HepG2 (cell line): Measurements from ENCODE around the gene NPHS1. TPM values are rescaled to one million over a fixed set of nuclear protein-coding genes. Genes with fewer than 3 reads are reported as not detected.
A peak's percentile ranks its signal among the peaks of the same experiment; 100 is the strongest.

Experiments used
- CEBPG ChIP-seq: IDR thresholded peaks from 2 replicates; pipeline ENCODE4 v1.6.1; 2016
- DMTF1 ChIP-seq: sonication (generic); formaldehyde crosslinking; IDR thresholded peaks from 2 replicates; pipeline ENCODE4 v1.4.0; 2020; ENCODE audit warnings: mild to moderate bottlenecking, missing genetic modification reagents
- DRAP1 ChIP-seq: IDR thresholded peaks from 2 replicates; pipeline ENCODE4 v1.6.1; 2016; ENCODE audit warnings: missing genetic modification reagents, missing compliant biosample characterization
- GRHL1 ChIP-seq: sonication (generic); formaldehyde crosslinking; conservative IDR thresholded peaks from 2 replicates; pipeline ENCODE4 v1.8.0; 2022; ENCODE audit warnings: missing genetic modification reagents
- HNF1B ChIP-seq: sonication (generic); formaldehyde crosslinking; IDR thresholded peaks from 2 replicates; pipeline ENCODE4 v1.5.1; 2020; ENCODE audit warnings: mild to moderate bottlenecking, moderate library complexity, missing genetic modification reagents
- IRF2 ChIP-seq: IDR thresholded peaks from 2 replicates; pipeline ENCODE4 v1.6.1; 2018; ENCODE audit warnings: missing genetic modification reagents, missing compliant biosample characterization
- KDM1A ChIP-seq: IDR thresholded peaks from 2 replicates; pipeline ENCODE4 v1.6.1; 2016; ENCODE audit warnings: missing compliant biosample characterization
- KLF13 ChIP-seq: sonication (generic); formaldehyde crosslinking; IDR thresholded peaks from 2 replicates; pipeline ENCODE4 v1.4.0; 2020; ENCODE audit warnings: mild to moderate bottlenecking, missing genetic modification reagents
- MEIS1 ChIP-seq: sonication (generic); formaldehyde crosslinking; IDR thresholded peaks from 2 replicates; pipeline ENCODE4 v1.9.0; 2021; ENCODE audit warnings: mild to moderate bottlenecking, missing genetic modification reagents, moderate library complexity, borderline replicate concordance
- RAD21 ChIP-seq: fragments of 450-650 bp; formaldehyde crosslinking; IDR thresholded peaks from 2 replicates; pipeline ENCODE4 v1.5.0; 2020; ENCODE audit warnings: mild to moderate bottlenecking
- SKI ChIP-seq: fragments of 450-650 bp; IDR thresholded peaks from one replicate; pipeline ENCODE4 v1.6.1; 2018; ENCODE audit warnings: mild to moderate bottlenecking; ENCODE audit not compliant: partially characterized antibody
- SMC3 ChIP-seq: IDR thresholded peaks from 2 replicates; pipeline ENCODE4 v1.6.1; 2011; ENCODE audit warnings: low read length, improper control_type of control experiment
- TFDP1 ChIP-seq: IDR thresholded peaks from 2 replicates; pipeline ENCODE4 v1.6.1; 2016; ENCODE audit warnings: missing compliant biosample characterization, missing genetic modification reagents, borderline replicate concordance
- ZEB1 ChIP-seq: IDR thresholded peaks from 2 replicates; pipeline ENCODE4 v1.6.1; 2012; ENCODE audit warnings: mild to moderate bottlenecking, low read depth, inconsistent platforms; ENCODE audit not compliant: insufficient replicate concordance
- ZNF121 ChIP-seq: sonication (generic); formaldehyde crosslinking; IDR thresholded peaks from 2 replicates; pipeline ENCODE4 v1.5.0; 2020; ENCODE audit warnings: mild to moderate bottlenecking, missing genetic modification reagents
- ZNF235 ChIP-seq: sonication (generic); formaldehyde crosslinking; IDR thresholded peaks from 2 replicates; pipeline ENCODE4 v1.8.1; 2023; ENCODE audit warnings: mild to moderate bottlenecking, missing genetic modification reagents, borderline replicate concordance
- ZNF280B ChIP-seq: sonication (generic); formaldehyde crosslinking; IDR thresholded peaks from 2 replicates; pipeline ENCODE4 v1.5.0; 2020; ENCODE audit warnings: missing genetic modification reagents, mild to moderate bottlenecking, borderline replicate concordance
- ZNF501 ChIP-seq: sonication (generic); formaldehyde crosslinking; IDR thresholded peaks from 2 replicates; pipeline ENCODE4 v1.5.1; 2020; ENCODE audit warnings: mild to moderate bottlenecking, moderate library complexity, missing genetic modification reagents
- ZNF510 ChIP-seq: sonication (generic); formaldehyde crosslinking; IDR thresholded peaks from 2 replicates; pipeline ENCODE4 v1.4.0; 2020; ENCODE audit warnings: low read depth, mild to moderate bottlenecking, missing genetic modification reagents
- ZNF713 ChIP-seq: sonication (generic); formaldehyde crosslinking; IDR thresholded peaks from 2 replicates; pipeline ENCODE4 v1.4.0; 2020; ENCODE audit warnings: mild to moderate bottlenecking, missing genetic modification reagents
- ZNF737 ChIP-seq: sonication (generic); formaldehyde crosslinking; IDR thresholded peaks from 2 replicates; pipeline ENCODE4 v1.5.0; 2020; ENCODE audit warnings: missing genetic modification reagents, mild to moderate bottlenecking, borderline replicate concordance
- ZNF790 ChIP-seq: sonication (generic); formaldehyde crosslinking; IDR thresholded peaks from 2 replicates; pipeline ENCODE4 v1.8.0; 2022; ENCODE audit warnings: missing genetic modification reagents, mild to moderate bottlenecking, borderline replicate concordance
- polyA plus RNA-seq, 8 experiments: library from polyadenylated mRNA; depleted of rRNA in 3 of 8; stranded (reverse) in 7 of 8; unstranded in 1 of 8; fragments of >200 nt; fragmentation: Illumina TruSeq in 4 of 8; extraction: Trizol in 4 of 8; gene quantifications; 2 replicates each; pipeline versions ENCODE4 v1.2.1 to v1.2.3, GENCODE V29; 2011 to 2016; ENCODE audit warnings: low read depth in 4 of 8, missing spikeins in 1 of 8, mixed read lengths in 1 of 8; ENCODE audit not compliant: insufficient read depth in 1 of 8
- total RNA-seq, 5 experiments: library from RNA; depleted of rRNA; stranded (reverse); fragments of >200 nt; fragmentation: Illumina TruSeq; extraction: Trizol; gene quantifications; 2 replicates each; pipeline ENCODE4 v1.2.3, GENCODE V29; 2016; ENCODE audit warnings: low read depth in 1 of 5

The NPHS1 gene
- total and polyA plus RNA-seq, 2 of the 13 experiments (the other 11 are each of a cell fraction or from before 2014, with no cell fraction given): not detected

GRCh38 chr19:35879770-35880317 lies 27.5 kb upstream of the NPHS1 start (continued):
- TF ChIP-seq ZNF121 (CRISPR knock-in tag): no peak
- TF ChIP-seq ZNF510 (CRISPR knock-in tag): peak; percentile 94
- TF ChIP-seq SKI: no peak
- TF ChIP-seq GRHL1 (CRISPR knock-in tag): no peak
- TF ChIP-seq IRF2 (CRISPR knock-in tag): peak; percentile 54
- TF ChIP-seq ZNF501: peak; percentile 77
- TF ChIP-seq HNF1B: no peak; the same call in 1 of the 2 replicates
- TF ChIP-seq DRAP1 (CRISPR knock-in tag): peak; percentile 75
- no peak for TF ChIP-seq ZNF737 (CRISPR knock-in tag)
- no peak for TF ChIP-seq KLF13 (CRISPR knock-in tag)
- TF ChIP-seq DMTF1 (CRISPR knock-in tag): no peak
- no peak for TF ChIP-seq KDM1A
- TF ChIP-seq ZEB1: no peak
- peak; percentile 52; the same call in 1 of the 2 replicates for TF ChIP-seq TFDP1 (CRISPR knock-in tag)
- no peak for TF ChIP-seq CEBPG (CRISPR knock-in tag)
- no peak for TF ChIP-seq ZNF235 (CRISPR knock-in tag)
- no peak for TF ChIP-seq SMC3
- no peak for TF ChIP-seq ZNF713
- TF ChIP-seq RAD21 (CRISPR knock-in tag): peak; percentile 61
- TF ChIP-seq MEIS1 (CRISPR knock-in tag): no peak
- peak; percentile 92; the same call in 1 of the 2 replicates for TF ChIP-seq ZNF790 (CRISPR knock-in tag)
- peak; percentile 68; the same call in 1 of the 2 replicates for TF ChIP-seq ZNF280B (CRISPR knock-in tag)
